ENCODE data around the gene BACH2.
A peak's percentile ranks its signal among the peaks of the same experiment; 100 is the strongest.

Gene BACH2

DNA sequence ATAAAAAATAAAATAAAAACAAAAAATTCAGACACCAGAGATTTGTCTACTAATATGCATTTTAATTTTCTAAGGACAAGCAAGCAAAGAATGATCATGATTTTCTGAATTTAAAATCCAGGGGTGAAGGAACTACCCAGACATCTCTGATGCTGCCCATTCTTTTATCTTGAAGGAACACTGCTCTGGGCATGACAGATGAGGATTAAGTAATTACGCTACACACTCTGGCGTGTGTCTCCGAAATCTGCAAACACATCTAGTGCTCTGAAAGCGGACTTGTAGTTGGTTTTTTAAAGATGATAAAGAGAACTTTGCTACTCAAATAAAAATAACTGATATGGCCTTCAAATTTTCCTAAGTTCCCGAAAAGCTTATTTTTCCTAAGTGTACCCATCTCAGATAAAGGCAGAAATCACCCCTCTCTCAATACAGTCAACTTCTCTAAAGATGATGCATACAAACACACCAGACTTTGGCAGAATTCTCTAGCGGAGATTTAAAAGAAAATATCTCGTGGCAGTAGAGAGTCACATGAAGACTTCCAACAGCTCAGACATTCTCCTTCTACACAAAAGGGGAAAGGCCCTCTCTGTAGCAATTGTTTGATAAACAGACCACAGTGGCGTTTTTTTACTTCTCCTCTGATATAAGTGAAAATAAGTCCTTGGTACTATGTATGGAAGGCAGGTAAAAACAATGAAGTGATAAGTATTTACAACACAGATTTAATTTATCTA, 133.8 kb downstream of the BACH2 start:
- TF ChIP-seq, protein P1, sequence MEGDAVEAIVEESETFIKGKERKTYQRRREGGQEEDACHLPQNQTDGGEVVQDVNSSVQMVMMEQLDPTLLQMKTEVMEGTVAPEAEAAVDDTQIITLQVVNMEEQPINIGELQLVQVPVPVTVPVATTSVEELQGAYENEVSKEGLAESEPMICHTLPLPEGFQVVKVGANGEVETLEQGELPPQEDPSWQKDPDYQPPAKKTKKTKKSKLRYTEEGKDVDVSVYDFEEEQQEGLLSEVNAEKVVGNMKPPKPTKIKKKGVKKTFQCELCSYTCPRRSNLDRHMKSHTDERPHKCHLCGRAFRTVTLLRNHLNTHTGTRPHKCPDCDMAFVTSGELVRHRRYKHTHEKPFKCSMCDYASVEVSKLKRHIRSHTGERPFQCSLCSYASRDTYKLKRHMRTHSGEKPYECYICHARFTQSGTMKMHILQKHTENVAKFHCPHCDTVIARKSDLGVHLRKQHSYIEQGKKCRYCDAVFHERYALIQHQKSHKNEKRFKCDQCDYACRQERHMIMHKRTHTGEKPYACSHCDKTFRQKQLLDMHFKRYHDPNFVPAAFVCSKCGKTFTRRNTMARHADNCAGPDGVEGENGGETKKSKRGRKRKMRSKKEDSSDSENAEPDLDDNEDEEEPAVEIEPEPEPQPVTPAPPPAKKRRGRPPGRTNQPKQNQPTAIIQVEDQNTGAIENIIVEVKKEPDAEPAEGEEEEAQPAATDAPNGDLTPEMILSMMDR (IDR thresholded peaks at IDR 0.05; ENCODE audit: insufficient read depth, low read depth, low read length, missing control alignments), result no peak
- H3K4me3 ChIP-seq (ENCODE audit: low read length), result no peak overlapping the region
- DNase-seq (ENCODE audit: low read depth), result no peak

DNA sequence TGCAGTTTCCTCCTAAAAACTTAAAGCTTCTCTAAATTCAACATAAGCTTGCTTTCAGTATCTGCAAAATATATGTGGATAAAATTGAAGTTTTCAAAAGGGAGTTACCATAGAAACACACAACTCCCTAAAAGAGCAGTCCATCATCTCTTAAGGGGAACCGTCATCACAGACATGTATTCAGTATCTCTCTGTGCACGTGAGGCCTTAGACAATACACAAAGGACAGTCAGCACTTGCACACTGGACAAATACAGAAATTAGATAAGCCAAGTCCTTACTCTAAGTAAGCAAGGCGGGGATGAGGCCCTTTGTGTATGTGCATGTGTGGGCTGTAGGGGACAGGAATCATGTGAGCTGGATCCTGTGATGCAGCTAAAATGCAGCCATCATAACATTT, 136.6 kb downstream of the BACH2 start:
- no peak overlapping the region for H3K4me3 ChIP-seq (ENCODE audit: low read length)
- TF ChIP-seq, protein P1 (IDR thresholded peaks at IDR 0.05; ENCODE audit: insufficient read depth, low read depth, low read length, missing control alignments), result no peak
- no peak for DNase-seq (ENCODE audit: low read depth)

DNA sequence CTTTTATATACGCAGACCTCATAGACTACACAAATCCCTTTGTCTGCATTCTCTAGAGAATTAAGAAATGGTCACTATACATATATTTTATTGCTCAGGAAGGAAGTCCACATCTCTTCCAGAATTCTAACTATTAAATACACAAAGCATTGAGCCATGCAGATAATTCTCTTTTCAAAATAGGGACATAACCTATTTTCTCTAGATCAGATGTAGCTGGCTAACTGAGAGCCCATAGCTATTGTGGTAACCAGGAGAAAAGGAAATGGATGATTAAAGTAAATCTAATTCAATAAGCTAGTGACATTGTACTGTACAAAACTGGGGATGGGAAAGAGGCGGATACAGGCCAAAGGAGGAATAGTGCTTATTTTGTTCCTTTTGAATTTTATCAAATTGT, 137.2 kb downstream of the BACH2 start:
- TF ChIP-seq, protein P1 (IDR thresholded peaks at IDR 0.05; ENCODE audit: insufficient read depth, low read depth, low read length, missing control alignments), result no peak
- DNase-seq (ENCODE audit: low read depth), result no peak
- no peak overlapping the region for H3K4me3 ChIP-seq (ENCODE audit: low read length)

DNA sequence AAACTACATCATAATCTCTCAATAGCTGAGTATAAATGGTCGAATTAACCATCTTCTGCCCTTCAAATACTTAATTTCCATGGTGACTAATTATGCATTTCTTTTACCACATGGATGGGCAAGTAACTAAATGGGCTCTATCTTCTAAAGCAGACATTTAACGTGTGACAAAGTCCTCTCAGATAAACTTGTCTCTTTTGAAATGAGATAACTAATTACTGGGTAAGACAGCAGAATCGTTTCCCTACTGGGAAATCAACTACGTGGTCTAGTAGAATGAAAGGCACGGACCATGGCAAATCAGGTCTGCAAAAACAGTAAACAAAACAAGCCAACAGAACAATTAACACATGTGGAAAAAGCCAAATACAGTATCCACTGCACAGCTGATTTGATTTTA, 137.7 kb downstream of the BACH2 start:
- no peak for DNase-seq (ENCODE audit: low read depth)
- no peak overlapping the region for H3K4me3 ChIP-seq (ENCODE audit: low read length)
- TF ChIP-seq, protein P1 (IDR thresholded peaks at IDR 0.05; ENCODE audit: insufficient read depth, low read depth, low read length, missing control alignments), result no peak

DNA sequence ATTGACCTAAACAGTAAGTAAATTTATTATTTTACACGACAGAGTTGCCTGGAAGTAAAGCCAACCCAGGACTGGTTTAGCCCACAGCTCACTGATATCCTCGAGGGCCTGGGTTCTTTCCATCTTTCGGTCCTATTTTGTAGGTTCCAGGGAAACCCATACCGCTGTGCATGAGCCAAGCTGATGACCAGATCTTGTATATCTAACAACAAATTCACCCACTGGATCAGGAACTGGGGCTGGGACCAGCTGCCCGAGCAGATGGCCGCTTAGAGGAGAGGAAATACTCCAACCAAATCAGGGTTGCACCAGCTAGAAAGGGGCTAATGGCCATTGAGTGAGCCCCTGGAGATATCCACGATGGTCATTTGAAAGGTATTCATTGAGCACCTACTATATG, 139.2 kb downstream of the BACH2 start:
- TF ChIP-seq, protein P1 (IDR thresholded peaks at IDR 0.05; ENCODE audit: insufficient read depth, low read depth, low read length, missing control alignments), result no peak
- DNase-seq (ENCODE audit: low read depth), result no peak
- no peak overlapping the region for H3K4me3 ChIP-seq (ENCODE audit: low read length)

DNA sequence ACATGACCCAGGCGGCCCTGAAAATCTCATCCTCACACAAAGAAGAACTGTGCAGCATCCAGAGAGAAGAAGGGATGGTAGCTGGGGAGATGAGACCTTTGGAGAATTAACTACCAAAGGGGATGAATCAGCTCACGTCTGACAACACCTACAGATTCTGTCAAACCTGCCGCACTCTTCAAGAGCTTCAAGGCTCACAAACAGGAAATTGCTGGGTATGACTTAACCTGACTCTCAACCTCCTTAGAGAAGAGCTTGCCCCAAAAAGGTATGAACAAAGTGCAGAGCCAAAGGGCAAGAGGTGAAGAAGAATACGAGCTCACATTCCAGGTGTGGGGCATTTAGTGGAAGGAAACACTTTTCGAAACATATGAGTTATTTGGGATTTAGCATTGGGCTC, 139.8 kb downstream of the BACH2 start:
- peak; percentile 92 for DNase-seq (ENCODE audit: low read depth)
- no peak overlapping the region for H3K4me3 ChIP-seq (ENCODE audit: low read length)
- TF ChIP-seq, protein P1 (IDR thresholded peaks at IDR 0.05; ENCODE audit: insufficient read depth, low read depth, low read length, missing control alignments), result no peak
